ENCODE data around the gene FAS.
"Not testable (repeated sequence)": the region's sequence is repeated elsewhere in the genome, so short reads cannot be mapped to it uniquely, and the experiment has no call there.

Gene FAS

GRCh38 chr10:88992921-88993524 lies 2.4 kb downstream of the FAS start:
- DNase-seq (ENCODE audit: low read depth, low spot score) = peak; percentile 58

- DNase-seq (ENCODE audit: low read depth, low spot score) = peak; percentile 46
Observed at GRCh38 chr10:88994019-88994418, 3.4 kb downstream of the FAS start.

GRCh38 chr10:88995156-88995876 lies 4.7 kb downstream of the FAS start:
- DNase-seq (ENCODE audit: low read depth, low spot score) = no peak

GRCh38 chr10:88996927-88997326 lies 6.3 kb downstream of the FAS start:
- no peak for DNase-seq (ENCODE audit: low read depth, low spot score)

GRCh38 chr10:88999625-89000024 lies 9.0 kb downstream of the FAS start:
- no peak for DNase-seq (ENCODE audit: low read depth, low spot score)

GRCh38 chr10:89001024-89001728 lies 10.6 kb downstream of the FAS start:
- no peak for DNase-seq (ENCODE audit: low read depth, low spot score)

GRCh38 chr10:89001729-89002072 lies 11.1 kb downstream of the FAS start:
- DNase-seq (ENCODE audit: low read depth, low spot score) = no peak

GRCh38 chr10:89002226-89002978 lies 11.8 kb downstream of the FAS start:
- DNase-seq (ENCODE audit: low read depth, low spot score) = no peak

- no peak for DNase-seq (ENCODE audit: low read depth, low spot score)
Observed at GRCh38 chr10:89003344-89003743, 12.7 kb downstream of the FAS start.

GRCh38 chr10:89007129-89007893 lies 16.7 kb downstream of the FAS start:
- DNase-seq (ENCODE audit: low read depth, low spot score) = no peak

- not testable (repeated sequence) for DNase-seq (ENCODE audit: low read depth, low spot score)
Observed at GRCh38 chr10:89018700-89019346, 28.2 kb downstream of the FAS start.

GRCh38 chr10:89019569-89020327 lies 29.1 kb downstream of the FAS start:
- no peak for DNase-seq (ENCODE audit: low read depth, low spot score)

- DNase-seq (ENCODE audit: low read depth, low spot score) = not testable (repeated sequence)
Observed at GRCh38 chr10:89021526-89021925, 30.9 kb downstream of the FAS start.

GRCh38 chr10:89022734-89023133 lies 32.1 kb downstream of the FAS start:
- no peak for DNase-seq (ENCODE audit: low read depth, low spot score)

GRCh38 chr10:89025453-89025852 lies 34.9 kb downstream of the FAS start:
- no peak for DNase-seq (ENCODE audit: low read depth, low spot score)

- DNase-seq (ENCODE audit: low read depth, low spot score) = no peak
Observed at GRCh38 chr10:89029181-89029580, 38.6 kb downstream of the FAS start.

- peak; percentile 86 for DNase-seq (ENCODE audit: low read depth, low spot score)
Observed at GRCh38 chr10:89029785-89030437, 39.3 kb downstream of the FAS start.

GRCh38 chr10:89030791-89031190 lies 40.2 kb downstream of the FAS start:
- DNase-seq (ENCODE audit: low read depth, low spot score) = no peak

GRCh38 chr10:89032141-89032891 lies 41.7 kb downstream of the FAS start:
- DNase-seq (ENCODE audit: low read depth, low spot score) = peak; percentile 80
